Stimulated activated CD8-positive, alpha-beta memory T cell treated with anti-CD3 and anti-CD28 coated beads, Interleukin-12 subunit alpha, Interleukin-12 subunit beta, amount 100 ng/mL, for 1 hour (primary cell): ENCODE data around the gene TMEM174.

ENCODE experiments used
- DNase-seq: peaks from one replicate; pipeline ENCODE4 v3.0.0-alpha.2; 2020; ENCODE audit warnings: low read depth

TMEM174 gene, protein sequence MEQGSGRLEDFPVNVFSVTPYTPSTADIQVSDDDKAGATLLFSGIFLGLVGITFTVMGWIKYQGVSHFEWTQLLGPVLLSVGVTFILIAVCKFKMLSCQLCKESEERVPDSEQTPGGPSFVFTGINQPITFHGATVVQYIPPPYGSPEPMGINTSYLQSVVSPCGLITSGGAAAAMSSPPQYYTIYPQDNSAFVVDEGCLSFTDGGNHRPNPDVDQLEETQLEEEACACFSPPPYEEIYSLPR

DNA sequence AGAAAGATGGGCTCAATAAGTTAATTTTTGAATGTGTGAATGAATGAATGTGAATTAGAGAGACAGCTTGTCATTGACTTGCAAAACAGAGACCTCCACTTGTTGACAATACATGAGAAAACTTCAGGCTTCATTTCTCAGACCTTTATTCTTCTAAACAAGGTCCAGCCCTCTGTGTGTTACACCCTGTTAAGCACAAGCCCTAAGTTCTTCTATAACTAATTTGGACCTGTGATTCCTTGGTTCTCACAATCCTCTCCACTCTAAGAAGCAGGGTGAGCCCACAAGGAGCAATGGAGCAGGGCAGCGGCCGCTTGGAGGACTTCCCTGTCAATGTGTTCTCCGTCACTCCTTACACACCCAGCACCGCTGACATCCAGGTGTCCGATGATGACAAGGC is at the start of gene TMEM174:
Gene TMEM174 (plus strand): TSS at position 243 of the 400 bp plus-strand sequence. CDS start 51 bp downstream, at position 294.
- no peak for DNase-seq

DNA sequence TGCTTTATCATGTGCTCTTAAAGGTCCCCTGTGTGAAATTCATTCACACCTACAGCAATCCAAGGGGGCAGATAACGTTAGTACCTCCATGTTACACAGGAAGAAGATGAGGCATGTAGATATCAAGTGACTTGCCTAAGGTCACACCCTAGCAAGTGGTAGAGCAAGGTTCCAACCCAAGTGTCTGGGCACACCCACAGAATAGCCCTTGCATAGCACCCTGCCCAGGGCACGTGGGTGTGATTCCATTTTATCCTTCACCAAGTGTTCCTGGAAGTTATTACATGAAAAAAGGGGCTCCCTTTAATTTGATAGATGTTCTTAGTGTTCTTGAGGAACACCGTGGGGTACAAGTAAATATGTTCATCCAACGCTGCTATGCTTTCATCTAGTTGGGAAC is 47.7 kb upstream of the TMEM174 start:
- DNase-seq = no peak

DNA sequence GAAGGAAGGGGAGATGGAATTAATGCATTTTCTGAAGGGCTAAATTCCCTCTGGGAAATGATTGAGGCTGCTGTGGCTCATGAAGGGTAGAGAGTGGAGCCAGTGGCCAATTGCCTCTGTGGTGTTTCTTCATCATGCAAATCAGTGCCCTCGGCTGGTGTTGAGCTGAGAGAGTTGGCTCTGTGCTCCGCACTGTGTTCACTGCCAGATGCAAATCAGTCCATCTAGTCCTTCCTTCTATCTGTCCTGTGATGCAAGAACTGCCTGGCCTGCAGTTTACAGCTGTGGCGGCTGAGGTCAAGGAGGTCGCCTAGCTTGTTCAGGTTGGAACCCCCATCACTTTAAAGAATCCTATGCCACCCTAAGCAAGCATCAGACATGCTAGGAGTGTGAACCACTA is 46.6 kb upstream of the TMEM174 start:
- DNase-seq = no peak

DNA sequence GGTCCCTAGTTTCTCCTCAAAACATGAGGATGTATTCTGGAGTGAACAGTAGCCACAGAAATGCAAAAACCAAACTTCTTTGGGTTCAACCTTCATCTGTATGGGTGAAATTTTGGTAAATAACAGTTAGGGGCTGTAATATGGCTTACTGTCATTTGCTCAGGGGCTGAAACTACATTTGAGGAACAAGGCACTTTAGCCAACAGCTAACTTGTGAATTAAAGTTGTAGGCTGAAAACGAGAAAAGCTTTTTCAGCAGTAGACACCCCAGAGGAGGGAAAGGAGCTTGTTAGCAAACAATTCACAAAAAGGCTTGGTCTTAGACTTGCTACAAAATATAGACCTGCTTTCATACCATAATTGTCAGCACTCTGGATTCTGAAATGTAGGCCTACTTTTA is 46.0 kb upstream of the TMEM174 start:
- no peak for DNase-seq

DNA sequence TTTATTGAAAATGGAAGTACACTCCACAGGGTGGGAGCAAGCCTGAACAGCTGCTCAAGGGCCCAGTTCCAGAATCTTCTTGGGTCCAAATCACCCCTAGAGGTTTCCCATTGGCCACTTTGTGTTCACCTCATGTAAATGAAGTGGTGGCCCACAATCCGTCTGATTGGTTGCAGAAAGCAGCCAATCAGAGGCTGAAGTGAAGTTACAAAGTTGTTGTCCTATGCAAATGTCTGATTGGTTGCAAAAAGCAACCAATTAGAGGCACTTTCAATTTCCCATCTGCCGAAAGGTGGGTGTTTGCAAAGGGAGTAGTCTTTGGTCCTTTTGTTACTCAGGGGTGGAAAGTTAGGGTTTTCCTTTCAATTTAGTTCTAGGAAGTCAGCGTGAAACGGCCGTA is 43.9 kb upstream of the TMEM174 start:
- no peak for DNase-seq

DNA sequence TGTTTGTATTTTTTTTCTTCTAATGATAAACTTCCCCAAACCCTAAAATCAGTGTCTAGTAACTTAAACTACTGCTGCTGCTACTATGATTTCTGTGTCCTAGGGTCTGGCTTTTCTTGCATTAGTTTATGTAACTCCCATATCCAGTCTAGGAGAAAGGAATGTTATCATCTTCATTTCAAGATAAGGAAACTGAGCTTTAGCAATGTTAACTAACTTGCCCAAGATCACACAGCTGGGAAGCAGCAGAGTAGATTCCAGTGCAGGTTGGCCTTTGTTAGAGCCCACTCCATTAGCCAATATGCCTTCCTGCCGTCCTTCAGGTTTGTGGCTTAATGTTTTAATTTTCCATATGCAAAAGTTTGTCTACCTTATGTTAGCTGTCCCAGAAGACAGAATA is 42.2 kb upstream of the TMEM174 start:
- no peak for DNase-seq

DNA sequence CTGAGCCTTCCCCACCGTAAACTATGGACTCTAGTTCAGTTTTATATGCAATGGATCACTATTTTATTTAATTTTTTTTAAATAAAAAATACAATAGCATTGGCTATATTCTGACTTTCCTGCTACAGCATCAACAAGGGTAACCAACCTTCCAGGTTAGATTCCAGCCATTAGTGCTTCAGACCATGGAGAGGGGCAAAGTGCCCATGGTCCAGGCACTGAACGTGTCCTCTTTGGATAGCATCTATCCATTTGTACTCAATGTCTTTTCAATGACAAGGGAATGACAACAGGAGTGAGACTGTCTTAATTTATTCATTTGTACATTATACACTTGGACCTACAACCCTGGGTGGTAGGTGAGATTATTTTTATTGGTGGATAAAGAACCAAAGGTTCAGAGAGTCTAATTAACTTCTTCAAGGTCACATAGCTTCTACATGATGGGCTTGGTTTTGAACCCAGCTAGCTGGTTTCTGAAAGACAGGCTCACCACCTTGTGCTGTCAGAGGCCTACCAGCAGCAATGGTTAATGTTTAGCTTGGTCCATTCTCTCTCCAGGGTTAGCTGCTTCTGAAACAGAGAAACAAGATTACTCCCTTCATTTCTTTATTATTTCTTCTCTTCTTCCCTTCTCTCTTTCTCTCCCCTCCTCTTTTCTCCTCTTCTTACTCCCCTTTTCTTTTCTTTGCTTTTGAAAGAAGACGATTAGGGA is 41.1 kb upstream of the TMEM174 start:
- DNase-seq = no peak

DNA sequence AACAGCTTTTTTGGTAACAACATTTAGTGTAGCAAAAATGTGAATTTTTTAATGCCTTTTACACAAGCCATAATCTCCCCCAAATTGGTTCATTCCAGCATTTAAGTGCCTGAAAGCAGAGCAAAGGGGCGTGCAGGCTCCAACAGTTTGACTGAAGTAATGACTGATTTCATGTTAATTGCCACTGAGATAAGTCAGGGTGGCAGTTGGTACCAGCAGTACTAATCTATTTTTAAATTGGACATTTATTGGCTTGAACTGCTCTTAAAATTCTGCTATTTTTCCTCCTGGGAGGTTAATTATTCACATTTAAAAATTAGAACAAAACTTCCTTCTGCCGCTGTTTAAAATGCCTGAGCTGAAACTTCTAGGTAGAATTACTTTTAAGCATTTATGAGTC is 40.2 kb upstream of the TMEM174 start:
- no peak for DNase-seq

DNA sequence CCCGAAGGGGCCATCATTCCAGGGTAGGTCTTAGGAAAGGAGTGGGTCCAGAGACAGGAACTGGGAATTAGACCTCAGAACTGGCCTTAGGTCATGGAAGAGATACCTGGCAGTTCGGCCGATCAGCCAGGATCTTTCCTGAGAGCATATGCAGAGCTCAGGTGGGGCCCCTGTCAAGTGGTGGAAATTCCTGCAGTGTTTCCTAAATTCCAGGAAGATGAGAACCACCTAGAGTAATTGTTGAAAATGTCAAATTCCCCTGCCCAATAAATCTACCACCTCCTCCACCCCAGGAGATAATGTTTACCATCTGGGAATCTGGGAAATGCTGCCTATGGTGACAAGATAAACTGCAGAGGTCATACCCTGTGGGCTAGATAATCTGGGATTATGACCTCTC is 38.0 kb upstream of the TMEM174 start:
- no peak for DNase-seq

DNA sequence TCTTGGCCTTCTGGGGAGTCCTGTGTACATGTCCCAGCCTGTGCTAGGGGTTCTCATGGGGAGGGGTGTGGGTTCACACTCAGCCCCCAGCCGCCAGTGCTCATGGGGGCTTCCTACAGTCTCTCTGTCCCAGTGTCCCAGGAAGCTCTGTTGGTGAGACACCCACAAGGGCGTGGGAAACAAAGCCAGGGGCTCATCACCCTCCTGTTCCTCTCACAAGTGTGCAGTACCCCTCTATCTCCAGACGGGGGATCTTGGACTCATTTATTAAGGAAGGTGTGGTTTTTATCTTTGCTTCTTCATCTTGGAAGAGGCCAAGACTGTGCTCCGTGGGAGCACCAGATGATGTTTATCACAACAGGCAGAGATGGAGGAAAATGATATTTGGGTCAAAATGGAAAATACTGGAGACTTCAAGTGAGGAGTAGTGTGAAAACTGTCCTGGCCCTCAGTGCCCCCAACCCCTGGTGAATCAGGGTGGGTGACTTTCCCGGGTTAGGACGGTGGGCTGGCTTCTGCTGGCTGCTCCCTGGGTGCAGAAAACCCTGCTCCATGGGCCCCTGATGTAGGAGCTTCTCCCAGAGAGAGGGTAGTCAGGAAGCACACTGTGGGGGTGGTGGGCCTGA is 37.5 kb upstream of the TMEM174 start:
- DNase-seq = no peak

DNA sequence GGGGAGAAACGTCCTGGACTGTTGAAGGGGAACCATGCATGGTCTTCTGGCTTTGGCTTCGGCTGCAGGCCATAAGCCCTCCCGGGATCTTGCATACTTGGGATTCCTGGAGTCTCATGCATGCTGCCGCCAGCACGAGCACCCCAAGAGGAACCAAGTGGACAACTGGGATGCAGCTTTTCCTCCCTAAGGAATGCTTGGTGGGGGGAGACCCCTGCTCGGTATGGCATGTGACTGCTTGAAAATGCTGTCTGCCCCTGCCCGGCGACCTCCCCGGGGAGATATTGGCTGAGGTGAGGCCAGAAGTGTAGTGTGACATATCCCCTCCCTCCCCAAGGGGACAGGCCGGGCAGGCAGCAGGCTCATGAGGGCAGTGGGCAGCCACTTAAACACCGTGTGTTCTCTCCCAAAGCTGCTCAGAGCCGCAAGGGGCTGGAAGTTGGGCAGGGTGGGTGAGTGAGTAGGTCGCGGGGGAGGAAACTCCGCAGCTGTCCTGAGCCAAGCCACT is 36.9 kb upstream of the TMEM174 start:
- no peak for DNase-seq

DNA sequence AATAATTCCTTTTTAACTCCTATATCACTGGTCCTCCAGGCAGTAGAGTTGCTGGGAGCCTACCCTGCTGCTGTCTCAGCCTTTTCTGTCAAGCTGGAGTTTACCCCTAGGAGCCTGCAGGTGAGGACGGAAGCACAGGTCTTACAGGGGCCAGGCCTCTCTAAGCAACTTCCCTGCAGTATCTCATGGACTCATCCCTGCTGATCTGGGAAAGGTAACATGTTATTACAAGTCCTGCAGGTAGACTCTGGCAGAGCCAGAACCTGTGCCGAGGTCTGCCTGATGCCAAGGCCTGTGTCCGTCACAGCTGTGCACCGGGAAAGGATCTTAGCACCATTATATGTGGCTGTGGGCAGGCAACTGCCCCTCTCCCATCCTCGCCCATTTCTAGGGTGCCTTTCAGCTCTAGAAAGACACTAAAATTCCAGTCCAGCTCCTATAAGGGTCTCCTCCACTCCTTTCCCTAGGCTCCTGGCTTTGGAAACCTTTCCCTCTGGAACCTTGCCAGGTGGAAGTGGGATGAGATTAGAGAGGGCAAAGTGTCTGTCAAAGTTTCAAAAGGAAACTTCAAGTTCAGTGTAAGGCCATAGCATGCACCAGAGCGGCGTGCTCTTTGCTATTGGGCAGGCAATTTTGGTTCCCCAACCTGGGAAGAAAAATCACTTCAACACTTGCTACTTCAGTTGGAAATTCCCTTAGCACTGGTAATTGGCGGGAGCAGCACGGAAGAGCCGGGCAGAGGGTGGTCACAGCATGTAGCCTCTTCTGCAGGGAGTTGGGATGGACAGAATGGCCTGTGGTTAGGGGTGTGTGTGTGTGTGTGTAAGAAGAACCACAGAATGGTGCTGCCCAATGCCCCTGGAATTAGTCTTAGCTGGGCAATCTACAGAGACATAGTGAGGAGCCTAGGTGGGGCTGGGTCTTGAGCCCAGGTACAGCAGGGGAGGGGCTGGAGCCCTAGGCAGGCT is 35.1 kb upstream of the TMEM174 start:
- no peak for DNase-seq

DNA sequence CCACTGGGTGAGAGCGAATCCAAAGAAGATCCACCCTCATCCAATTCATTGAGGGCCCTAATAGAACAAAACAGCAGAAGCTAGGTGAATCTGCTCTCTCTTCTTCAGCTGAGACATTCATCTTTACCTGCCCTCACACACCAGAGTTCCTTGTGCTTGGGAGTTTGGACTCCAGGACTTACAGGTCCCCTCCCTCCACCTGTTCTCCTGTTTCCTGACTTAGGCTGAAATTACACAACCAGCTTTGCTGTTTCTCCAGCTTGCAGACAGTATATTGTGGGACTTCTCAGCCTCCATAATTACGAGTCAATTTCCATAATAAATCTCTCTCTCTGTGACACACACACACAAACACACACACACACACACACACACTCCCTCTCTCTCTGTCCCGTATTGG is 33.5 kb upstream of the TMEM174 start:
- DNase-seq = no peak

DNA sequence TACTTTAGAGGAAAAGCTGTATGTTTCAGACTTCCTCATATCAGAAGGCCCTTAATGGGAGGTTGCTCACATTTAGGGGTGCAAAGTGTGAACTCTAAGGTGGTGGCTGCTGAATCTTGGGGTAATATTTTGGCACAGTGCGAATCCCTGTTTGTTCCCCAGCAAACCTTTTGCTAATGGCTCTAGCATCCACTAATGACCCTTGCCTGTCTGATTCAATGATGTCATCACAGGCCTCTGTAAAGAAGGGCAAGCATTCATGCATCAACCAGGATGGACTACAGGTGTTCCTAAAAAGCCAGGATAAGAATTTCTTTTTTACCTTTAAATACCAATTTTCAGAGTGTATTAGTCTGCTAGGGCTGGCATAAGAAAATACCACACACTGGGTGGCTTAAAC is 32.2 kb upstream of the TMEM174 start:
- no peak for DNase-seq

DNA sequence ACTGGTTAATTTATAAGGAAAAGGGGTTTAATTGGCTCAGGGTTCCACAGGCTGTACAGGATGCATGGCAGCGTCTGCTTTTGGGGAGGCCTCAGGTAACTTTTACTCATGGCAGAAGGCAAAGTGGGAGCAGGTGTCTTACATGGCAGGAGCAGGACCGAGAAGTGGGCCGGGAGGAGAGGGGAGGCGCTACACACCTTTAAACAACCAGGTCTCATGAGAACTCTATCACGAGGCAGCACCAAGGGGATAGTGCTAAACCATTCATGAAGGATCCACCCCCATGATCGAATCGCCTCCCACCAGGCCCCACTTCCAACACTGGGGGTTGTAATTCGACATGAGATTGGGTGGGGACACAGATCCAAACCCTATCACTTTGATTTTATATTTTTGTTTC is 31.0 kb upstream of the TMEM174 start:
- no peak for DNase-seq

DNA sequence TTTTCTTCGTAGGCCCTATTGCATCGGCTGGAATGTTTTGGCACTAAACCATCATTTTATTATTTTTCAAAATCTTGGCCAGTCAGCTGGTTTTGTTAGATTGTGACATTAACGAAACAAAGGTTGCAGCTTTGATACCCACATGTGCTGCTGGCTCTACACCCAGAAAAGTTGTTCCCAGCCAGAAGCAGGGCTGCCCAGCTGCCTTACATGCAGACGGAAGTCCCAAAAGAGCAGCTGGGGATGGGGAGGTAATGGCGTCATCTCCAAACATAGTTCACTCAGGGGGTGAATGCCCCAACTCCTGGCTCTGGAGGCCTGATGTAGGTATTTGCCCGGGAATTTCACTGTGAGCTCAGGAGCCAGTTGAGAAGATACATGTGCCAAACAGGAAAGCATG is 29.3 kb upstream of the TMEM174 start:
- no peak for DNase-seq

DNA sequence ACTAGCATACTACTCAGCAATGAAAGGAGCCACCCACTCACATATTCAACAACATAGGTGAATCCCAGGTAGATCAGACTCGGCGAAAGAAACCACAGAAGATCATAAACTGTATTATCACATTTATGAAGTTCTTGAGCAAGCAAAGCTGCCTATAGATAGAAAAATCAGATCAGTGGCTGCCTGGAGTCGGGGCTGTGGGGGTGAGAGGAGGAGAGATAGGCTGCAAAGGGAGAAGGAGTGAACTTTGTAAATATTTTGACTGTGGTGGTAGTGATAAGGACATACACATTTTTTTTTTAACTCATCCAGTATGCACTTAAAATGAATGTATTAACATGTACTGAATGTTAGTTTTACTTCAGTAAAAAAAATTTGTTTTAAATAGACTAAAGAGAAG is 23.5 kb upstream of the TMEM174 start:
- DNase-seq = no peak

DNA sequence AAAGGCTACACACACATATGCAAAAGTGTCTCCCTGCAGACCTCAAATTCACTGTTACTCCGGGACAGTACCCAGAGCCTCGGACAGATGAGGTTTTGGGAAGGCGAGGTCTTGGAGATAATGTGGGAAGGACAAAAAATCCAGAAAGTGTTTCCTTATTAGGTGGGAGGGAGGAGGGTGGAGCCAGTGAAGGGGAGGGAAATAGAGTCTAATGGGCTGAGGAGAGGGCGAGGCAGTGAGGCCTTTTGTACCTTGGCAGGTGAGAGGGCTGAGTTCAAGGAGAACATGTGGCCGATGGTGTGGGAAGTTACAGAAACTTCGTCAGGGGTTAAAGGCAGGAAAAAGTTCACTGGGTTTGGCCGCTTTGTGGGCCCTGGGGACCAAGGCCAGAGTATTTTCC is 22.1 kb upstream of the TMEM174 start:
- no peak for DNase-seq

DNA sequence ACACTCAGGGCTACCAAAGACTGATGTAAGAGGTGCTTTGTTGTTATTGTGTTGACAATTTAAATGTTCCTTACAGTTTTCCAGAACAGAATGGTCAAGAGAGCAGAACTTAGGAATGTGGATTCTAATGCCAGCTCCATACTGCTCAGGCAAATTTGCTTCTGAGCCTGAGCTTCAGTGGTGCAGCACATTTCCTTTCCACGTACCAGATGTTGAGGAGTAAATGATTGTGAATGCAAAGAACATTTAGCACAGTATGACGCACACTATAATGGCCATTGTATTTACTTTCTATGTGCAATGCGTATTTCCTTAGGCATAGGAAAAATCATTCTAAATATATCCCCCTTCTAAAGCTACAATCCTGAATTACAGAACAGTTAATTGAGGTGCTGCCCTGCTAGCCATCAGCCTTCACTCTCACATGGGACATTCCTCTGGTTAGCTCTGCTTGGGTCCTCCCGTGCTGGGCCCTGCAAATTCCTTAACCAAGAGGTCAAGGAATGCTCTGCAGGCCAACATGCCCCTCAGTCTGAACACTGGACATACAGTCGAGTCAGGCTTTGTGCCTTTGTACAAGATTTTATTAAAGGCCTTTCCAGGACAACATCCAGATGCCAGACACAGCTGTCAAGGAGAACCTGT is 21.1 kb upstream of the TMEM174 start:
- no peak for DNase-seq

DNA sequence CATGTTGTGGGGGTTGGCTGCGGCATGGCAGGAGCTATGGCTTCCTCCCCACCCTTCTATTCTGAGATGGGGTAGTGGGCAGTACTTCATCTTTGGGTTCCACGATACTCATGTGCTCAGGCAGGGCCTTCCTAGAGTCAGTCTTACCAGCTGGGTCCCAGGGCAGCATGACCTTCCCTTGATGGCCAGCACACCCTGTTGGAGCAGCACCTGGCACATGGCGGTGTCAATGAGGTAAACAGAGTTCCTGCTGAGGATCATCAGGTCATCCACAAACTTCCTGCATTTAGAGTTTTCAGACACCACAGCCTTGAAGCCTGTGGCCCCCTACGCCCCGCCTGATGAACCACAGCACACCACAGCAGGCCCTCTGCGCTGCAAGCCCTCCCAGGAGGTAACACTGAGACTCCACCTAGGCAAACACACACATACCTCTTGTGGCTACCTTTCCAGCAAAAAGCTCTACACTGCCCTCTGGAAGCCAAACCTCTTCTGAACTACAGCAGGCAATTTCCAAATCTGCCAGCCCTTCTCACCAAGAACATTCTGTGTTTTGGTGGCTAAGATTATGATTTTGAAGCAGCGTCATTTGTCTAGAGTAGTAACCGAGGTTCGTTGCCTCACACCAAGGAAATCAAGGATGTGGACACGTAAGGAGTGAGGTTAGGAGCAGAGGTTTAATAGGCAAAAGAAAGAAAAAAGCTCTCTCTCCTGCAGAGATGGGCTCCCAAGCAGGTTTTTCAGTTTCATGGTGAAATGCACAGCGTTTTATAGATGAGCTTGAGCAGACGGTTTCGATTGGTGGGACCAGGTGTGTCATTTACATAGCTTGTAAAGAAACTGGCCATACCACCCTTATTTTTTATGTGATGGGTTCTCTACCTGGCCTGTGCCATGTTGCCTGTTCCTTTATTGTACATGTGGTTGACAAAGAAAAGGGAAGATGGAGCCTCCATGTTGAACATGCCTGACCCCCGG is 20.3 kb upstream of the TMEM174 start:
- DNase-seq = no peak
